ENCODE measurements around the gene MAGI2.
"Not testable (repeated sequence)": the region's sequence is repeated elsewhere in the genome, so short reads cannot be mapped to it uniquely, and the experiment has no call there.

The MAGI2 gene

DNA sequence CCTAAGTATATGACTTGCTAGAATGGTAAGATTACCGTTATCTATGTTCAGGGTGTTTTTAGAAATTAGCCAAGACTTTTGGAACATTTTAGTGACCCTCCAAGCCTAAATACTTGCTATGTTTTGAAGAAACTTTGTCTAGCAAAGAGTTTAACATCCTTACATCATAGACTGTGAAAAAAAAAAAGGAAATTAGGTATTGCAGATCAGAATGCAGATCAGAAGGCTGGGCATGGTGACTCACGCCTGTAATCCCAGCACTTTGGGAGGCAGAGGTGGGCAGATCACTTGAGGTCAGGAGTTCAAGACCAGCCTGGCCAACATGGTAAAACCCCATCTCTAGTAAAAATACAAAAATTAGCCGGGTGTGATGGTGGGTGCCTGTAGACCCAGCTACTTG, 10.7 kb downstream of the MAGI2 start:
- DNase-seq = not testable (repeated sequence)

- DNase-seq = no peak
These were observed 17.1 kb downstream of the MAGI2 start for GRCh38 chr7:79436378-79436777.

GRCh38 chr7:79434867-79435266, 18.6 kb downstream of the MAGI2 start:
- DNase-seq = no peak

DNA sequence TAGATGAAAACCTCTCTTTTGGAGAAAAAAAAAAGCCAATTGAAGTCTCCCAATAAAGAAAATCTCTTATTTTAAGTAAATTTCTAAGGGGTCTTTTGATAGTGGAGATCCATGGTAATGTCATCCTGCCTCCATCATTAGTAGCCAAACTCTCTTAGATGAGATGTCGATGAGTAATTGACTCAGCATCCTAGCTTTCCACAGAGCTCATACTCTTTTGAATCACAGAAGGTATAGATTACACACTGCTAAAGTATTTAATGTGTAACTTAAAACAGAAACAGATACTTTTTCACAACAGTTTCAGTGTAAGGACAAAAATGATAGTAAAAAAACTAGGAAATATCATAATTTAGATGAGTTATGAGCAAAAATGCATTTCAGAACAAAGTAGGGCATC, 19.4 kb downstream of the MAGI2 start:
- no peak for DNase-seq

- DNase-seq = no peak
These were observed 23.1 kb downstream of the MAGI2 start for GRCh38 chr7:79430391-79430790.

DNA sequence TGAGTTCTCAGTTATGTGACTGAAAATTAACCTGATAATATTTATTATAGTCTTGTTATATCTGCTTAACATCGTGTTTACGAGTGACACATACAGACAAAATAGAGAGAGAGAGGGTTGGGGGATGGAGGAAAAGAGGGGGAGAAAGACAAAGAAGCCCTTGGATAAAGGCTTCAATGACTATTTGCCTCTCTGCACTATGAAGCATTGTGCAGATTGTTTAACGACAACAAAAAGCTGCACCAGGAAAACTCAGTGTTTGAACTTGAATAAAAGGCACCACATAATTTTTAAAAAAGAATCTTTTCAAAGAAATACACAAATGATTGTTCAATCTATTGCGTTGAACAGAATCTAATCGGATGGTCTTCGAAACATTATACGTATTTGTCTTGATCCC, 27.8 kb downstream of the MAGI2 start:
- no peak for DNase-seq

DNA sequence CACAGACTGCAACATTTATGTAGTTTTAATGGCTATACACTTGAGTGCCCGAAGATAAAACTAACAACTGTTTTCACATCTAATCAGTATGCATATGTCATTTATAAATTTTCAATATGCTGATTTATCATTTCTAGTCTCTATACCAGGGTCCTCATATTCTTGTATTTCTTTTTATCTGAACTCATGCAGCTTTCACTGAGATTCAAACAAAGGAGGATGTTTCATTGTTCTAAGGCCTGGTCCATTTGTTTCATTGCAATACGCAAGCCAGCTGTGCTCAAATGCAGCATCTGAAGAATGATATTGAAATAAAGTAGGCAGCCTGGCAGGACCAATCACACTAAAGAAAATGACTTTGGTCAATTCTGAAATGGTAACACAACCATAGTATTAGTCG, 31.7 kb downstream of the MAGI2 start:
- no peak for DNase-seq

GRCh38 chr7:79420464-79420863, 33.0 kb downstream of the MAGI2 start:
- no peak for DNase-seq

DNA sequence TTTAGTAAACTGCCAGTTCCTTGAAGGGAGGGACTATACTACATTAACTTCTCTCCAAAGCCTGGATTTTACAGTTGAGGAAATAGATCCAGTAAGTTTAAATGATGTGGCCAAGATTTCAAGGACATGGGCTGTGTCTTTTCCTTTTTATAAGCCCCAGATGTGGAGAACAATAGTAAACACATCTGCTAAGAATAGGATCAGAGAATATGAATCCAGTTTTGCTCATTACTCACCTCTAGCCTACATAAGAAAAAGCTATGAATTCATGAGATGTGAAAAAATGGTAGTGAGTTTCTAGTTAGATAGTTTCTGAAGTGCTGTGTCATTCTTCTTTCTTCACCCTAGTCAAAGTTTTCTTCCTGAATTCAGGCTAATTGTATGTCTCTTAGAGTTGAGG, 38.6 kb downstream of the MAGI2 start:
- no peak for DNase-seq

GRCh38 chr7:79412915-79413314, 40.6 kb downstream of the MAGI2 start:
- DNase-seq = no peak

- no peak for DNase-seq
These were observed 41.0 kb downstream of the MAGI2 start for GRCh38 chr7:79412438-79412837.

- DNase-seq = no peak
These were observed 43.1 kb downstream of the MAGI2 start for GRCh38 chr7:79410345-79410744.

DNA sequence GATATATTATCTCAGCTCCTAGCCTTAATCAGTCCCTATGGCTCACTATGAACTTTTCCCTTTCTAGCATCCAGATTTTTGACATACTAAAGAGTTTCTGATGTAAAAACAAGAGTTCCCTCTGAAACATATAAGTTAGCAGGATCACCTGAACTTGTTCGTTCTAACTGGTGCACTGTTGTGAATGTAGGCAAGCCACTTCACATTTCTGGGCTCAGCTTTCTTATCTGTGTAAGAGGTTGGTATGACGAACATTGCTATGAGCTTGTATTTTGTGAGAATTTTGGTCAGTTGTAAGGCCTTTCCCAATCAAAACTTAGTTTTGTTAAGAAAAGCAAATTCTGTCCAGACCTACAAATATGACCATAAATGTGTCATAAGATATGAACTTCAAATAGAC, 46.1 kb downstream of the MAGI2 start:
- no peak for DNase-seq

DNA sequence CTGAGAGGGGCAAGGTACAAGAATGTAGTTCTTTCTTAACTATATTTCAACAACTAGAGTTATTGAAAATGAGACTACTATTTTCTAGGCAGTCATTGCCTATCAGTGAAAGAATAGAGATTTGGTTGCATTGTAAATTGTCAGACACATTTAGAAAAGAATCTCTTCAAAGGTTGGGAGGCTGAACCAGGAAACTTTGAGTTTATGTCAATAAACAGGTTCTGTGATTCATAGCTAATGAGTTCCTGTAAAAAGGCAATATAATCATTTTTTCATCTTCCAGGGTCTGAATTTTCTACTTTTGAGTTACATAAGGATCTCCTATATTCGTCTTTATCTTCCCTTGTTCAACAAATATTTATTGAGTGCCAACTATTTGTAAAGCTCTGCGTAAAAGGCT, 47.1 kb downstream of the MAGI2 start:
- no peak for DNase-seq

DNA sequence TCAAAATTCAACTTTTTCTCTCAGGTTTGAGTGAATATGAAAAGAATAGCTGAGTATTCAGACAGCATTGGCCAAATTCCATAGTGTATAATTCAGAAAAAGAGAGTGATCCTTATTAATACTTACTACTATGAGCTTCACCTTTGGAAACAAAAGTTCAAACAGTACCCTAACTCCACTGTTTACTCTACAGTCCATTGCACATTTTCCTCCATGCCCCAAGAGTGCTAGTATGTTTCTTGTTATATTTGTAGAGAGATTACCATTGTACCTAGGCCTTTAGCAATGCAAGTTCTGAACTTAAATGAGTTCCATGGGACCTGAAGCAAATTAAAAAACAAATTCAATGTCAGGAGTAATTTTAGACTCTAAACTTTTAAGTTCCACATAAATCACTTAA, 48.1 kb downstream of the MAGI2 start:
- no peak for DNase-seq

GRCh38 chr7:79403879-79404278, 49.6 kb downstream of the MAGI2 start:
- no peak for DNase-seq

DNA sequence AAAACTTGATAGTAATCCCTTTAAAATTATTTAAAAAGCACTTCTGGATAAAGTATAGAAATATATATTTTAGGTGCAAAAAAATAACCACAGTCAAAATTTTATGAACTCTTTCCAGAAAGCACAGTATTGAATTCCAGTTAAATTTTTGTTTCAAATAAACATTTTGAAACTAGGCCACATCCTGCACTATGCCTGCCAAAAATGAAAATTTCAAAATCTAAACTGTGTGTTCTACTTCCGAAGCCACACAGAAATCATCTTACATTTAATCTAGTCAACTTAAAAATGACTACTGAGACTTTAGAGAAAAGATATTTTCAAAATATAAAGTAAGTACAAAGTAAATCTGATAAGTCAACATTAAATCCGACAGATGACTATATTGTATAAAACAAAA, 50.0 kb downstream of the MAGI2 start:
- no peak for DNase-seq

GRCh38 chr7:79401254-79401653, 52.2 kb downstream of the MAGI2 start:
- no peak for DNase-seq

DNA sequence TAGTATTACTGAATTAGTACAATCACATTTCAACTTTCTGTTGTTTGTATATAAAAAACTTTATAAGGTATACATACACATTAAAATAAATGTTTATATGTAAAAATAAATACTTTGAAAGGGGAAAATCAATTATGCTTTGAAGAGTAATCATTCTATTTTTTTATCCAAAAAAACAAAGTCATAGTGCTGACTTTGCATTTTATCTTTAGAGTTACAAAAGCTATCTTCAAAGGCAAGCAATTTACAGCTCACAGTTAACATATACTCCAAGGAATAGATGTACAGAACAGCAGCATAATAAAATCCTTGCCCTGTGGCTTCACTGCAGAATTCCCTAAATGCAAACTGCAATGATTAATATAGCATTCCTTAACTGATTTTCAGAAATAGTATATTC, 53.2 kb downstream of the MAGI2 start:
- DNase-seq = no peak

GRCh38 chr7:79398138-79398749, 55.2 kb downstream of the MAGI2 start:
- DNase-seq = no peak

- DNase-seq = no peak
These were observed 66.6 kb downstream of the MAGI2 start for GRCh38 chr7:79386688-79387422.

DNA sequence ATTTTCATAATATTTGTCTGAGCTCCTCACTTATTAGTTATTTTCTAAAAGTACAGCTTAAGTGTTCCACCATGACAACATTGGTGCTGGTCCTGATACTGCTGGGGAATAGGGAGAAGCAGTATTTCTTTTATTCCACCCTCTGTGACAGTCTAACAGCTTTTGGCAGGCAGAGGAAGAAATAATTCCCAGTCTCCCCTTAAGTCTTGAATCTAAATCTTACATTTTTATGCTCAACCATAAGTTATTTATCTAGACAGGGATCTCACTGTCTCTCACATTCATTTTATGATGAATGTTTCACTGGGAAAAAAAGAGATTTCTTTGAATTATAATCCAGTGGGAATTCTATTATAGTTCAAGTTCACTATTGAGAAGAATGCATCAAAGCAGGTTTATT, 71.5 kb downstream of the MAGI2 start:
- no peak for DNase-seq

GRCh38 chr7:79377097-79377496, 76.4 kb downstream of the MAGI2 start:
- no peak for DNase-seq

- DNase-seq = no peak
These were observed 77.0 kb downstream of the MAGI2 start for GRCh38 chr7:79376299-79377025.
